Activated T-cell treated with anti-CD3 and anti-CD28 coated beads, Interleukin-2, amount 50 U/mL, for 72 hours (primary cell): ENCODE measurements around the gene NLGN1. TPM values are rescaled to one million over a fixed set of nuclear protein-coding genes. Genes with fewer than 3 reads are reported as not detected.

Experiments
- ATAC-seq, 2 donors: fragments of 150-1000 bp; cut with Tn5 transposase; replicated peaks in 1 of 2; 2 replicates each; pipeline ENCODE4 v1.10.0; 2021; ENCODE audit warnings: moderate library complexity in 2 of 2, mild to moderate bottlenecking in 1 of 2
- DNase-seq, 2 donors: peaks; one replicate each; pipeline ENCODE4 v3.0.0; 2021 to 2022; ENCODE audit warnings: mixed read lengths in 1 of 2
- H3K27ac Mint-ChIP-seq: one replicate; pipeline ENCODE4 v1.8.0; 2022; ENCODE audit warnings: mild to moderate bottlenecking, moderate library complexity, mixed read lengths
- H3K27me3 Mint-ChIP-seq: one replicate; pipeline ENCODE4 v1.8.0; 2022; ENCODE audit warnings: low read depth, mixed read lengths
- H3K36me3 Mint-ChIP-seq, 2 donors: one replicate each; pipeline ENCODE4 v1.8.0; 2022; ENCODE audit warnings: mixed read lengths in 2 of 2, mild to moderate bottlenecking in 1 of 2; ENCODE audit not compliant: insufficient read depth in 2 of 2
- H3K4me1 Mint-ChIP-seq: one replicate; pipeline ENCODE4 v1.8.0; 2022; ENCODE audit warnings: low read depth, mixed read lengths
- H3K4me3 Mint-ChIP-seq, 2 donors: one replicate each; pipeline ENCODE4 v1.8.0; 2022; ENCODE audit warnings: mild to moderate bottlenecking in 2 of 2, mixed read lengths in 2 of 2, moderate library complexity in 2 of 2
- H3K9me3 Mint-ChIP-seq, 2 donors: one replicate each; pipeline ENCODE4 v1.8.0; 2022; ENCODE audit warnings: mixed read lengths in 2 of 2
- total RNA-seq, 2 donors: library from RNA; stranded (reverse); gene quantifications; one replicate each; pipeline ENCODE4 v1.2.3, GENCODE V29; 2022

NLGN1 gene
- total RNA-seq, 2 donors from 2014 or later = not detected

DNA sequence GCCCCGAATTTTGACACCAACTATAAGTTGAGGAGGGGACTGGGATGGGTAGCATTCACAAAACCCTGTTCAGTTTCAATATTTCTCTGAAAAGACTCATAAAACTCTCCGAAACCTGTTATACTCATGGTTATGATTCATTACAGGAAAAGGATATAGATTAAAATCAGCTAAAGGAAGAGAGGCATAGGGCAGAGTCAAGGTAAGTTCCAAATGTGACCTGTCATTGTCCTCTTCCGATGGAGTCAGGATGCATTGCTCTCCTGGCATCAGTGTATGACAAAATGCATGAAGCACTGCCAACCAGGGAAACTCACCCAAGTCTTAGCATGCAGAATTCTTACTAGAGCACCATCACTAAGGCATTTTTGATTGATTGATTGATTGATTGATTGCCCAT is 936.6 kb downstream of the NLGN1 start:
- no peaks in the 10 kb centered on the region for H3K27me3 Mint-ChIP-seq
- ATAC-seq = no peak
- no peak overlapping the region for H3K4me3 Mint-ChIP-seq
- no peak overlapping the region for H3K27ac Mint-ChIP-seq
- no peak for DNase-seq
- H3K36me3 Mint-ChIP-seq = peaks cover 0 to 1% of the 10 kb centered on the region in 2 donors
- H3K4me1 Mint-ChIP-seq = no peaks in the 10 kb centered on the region
- peaks cover 8 to 12% of the 10 kb centered on the region in 2 donors for H3K9me3 Mint-ChIP-seq

DNA sequence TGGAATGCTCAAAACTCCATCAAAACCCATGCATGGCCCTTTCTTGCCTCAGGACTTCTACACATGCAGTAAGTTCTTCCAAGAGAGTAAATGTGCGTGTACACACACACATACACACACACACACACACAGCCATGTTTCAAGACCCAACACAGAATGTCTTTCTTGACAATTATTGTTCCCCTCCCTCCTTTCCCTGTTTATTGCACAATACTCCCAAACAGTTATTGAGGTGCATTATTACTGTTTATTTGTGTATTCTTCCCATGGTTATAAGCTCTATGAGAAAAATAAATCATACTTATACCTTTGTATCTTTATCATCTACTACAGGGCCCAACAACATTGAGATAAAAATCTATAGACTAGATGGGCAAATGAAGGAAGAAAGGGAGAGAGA is 937.8 kb downstream of the NLGN1 start:
- ATAC-seq (no peak), DNase-seq (no peak)
- Mint-ChIP-seq H3K36me3 (peaks cover 0 to 1% of the 10 kb centered on the region in 2 donors), H3K4me3 (no peak overlapping the region), H3K9me3 (peaks cover 7 to 12% of the 10 kb centered on the region in 2 donors), H3K4me1 (no peaks in the 10 kb centered on the region), H3K27ac (no peak overlapping the region), H3K27me3 (no peaks in the 10 kb centered on the region)

DNA sequence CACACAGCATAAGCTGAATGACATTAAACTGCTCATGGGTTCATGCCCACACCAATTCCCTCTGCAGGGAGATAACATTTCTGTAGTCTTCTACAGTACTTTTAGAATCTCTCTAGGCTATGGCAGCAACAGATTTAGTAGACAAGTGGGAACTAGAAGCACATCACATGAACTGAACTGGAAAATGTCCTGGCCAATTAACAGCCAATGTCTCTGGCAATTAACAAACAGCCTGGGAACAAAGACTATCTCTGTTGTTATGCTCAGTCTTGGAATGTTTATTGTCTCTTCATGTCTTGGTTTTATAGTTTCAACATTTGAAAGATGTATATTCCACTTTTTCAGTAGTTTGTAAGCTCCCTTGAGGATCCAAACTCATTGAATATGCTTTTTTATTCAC is 938.4 kb downstream of the NLGN1 start:
- no peaks in the 10 kb centered on the region for H3K27me3 Mint-ChIP-seq

More for the DNA sequence above, 938.4 kb downstream of the NLGN1 start:
- no peak overlapping the region for H3K27ac Mint-ChIP-seq
- H3K9me3 Mint-ChIP-seq = peaks cover 4 to 11% of the 10 kb centered on the region in 2 donors
- DNase-seq = no peak
- H3K4me3 Mint-ChIP-seq = no peak overlapping the region
- peaks cover 0 to under 1% of the 10 kb centered on the region in 2 donors for H3K36me3 Mint-ChIP-seq
- no peaks in the 10 kb centered on the region for H3K4me1 Mint-ChIP-seq
- ATAC-seq = no peak
